ENCODE measurements around the gene KNCN.

KNCN gene

GRCh38 chr1:46497665-46498064 lies 53.8 kb downstream of the KNCN start:
- DNase-seq (ENCODE audit: low read depth) = no peak

GRCh38 chr1:46497020-46497419 lies 54.4 kb downstream of the KNCN start:
- no peak for DNase-seq (ENCODE audit: low read depth)

- no peak for DNase-seq (ENCODE audit: low read depth)
Observed at GRCh38 chr1:46496505-46496904, 54.9 kb downstream of the KNCN start.

- no peak for DNase-seq (ENCODE audit: low read depth)
Observed at GRCh38 chr1:46495778-46496177, 55.7 kb downstream of the KNCN start.
